CD14-positive monocyte (primary cell): Measurements from ENCODE around the gene HDAC4. TPM values are rescaled to one million over a fixed set of nuclear protein-coding genes. Genes with fewer than 3 reads are reported as not detected.

ENCODE experiments used
- DNase-seq, 3 donors: peaks; one replicate each; pipeline ENCODE4 v3.0.0-alpha.2; 2011 to 2022
- H2AFZ ChIP-seq: 2 replicates; pipeline ENCODE4 v1.6.0; 2012; ENCODE audit warnings: mild to moderate bottlenecking, low read depth, low read length, inconsistent platforms; ENCODE audit not compliant: insufficient read depth, poor library complexity, severe bottlenecking
- H3K27ac ChIP-seq, 2 donors: 1 replicate in 1 of 2; 2 replicates in 1 of 2; pipeline ENCODE4 v1.5.1; 2012 to 2013; ENCODE audit warnings: low read length in 2 of 2, control low read depth in 1 of 2, inconsistent platforms in 1 of 2, low read depth in 1 of 2, mild to moderate bottlenecking in 1 of 2
- H3K27me3 ChIP-seq, 2 donors: one replicate each; pipeline versions ENCODE4 v1.6.0 to v1.6.1; 2011 to 2013; ENCODE audit warnings: low read length in 2 of 2; ENCODE audit not compliant: control insufficient read depth in 2 of 2, insufficient read depth in 2 of 2
- H3K36me3 ChIP-seq, 2 donors: replicated peaks in 1 of 2; 1 replicate in 1 of 2; 2 replicates in 1 of 2; pipeline versions ENCODE4 v1.5.1 to v1.6.1; 2012 to 2013; ENCODE audit warnings: low read length in 2 of 2, control low read depth in 1 of 2, inconsistent platforms in 1 of 2, mild to moderate bottlenecking in 1 of 2; ENCODE audit not compliant: insufficient read depth in 2 of 2, control insufficient read depth in 1 of 2
- H3K4me1 ChIP-seq, 2 donors: 1 replicate in 1 of 2; 2 replicates in 1 of 2; pipeline versions ENCODE4 v1.5.1 to v1.6.1; 2012 to 2013; ENCODE audit warnings: low read length in 2 of 2, control low read depth in 1 of 2, inconsistent platforms in 1 of 2, mild to moderate bottlenecking in 1 of 2, moderate library complexity in 1 of 2; ENCODE audit not compliant: insufficient read depth in 2 of 2, control insufficient read depth in 1 of 2
- H3K4me2 ChIP-seq: replicated peaks from 2 replicates; pipeline ENCODE3; 2012; ENCODE audit warnings: low read length, moderate library complexity, mild to moderate bottlenecking; ENCODE audit not compliant: poor library complexity, severe bottlenecking; ENCODE audit errors: extremely low read depth
- H3K4me3 ChIP-seq, 3 experiments: fragments of 200-600 bp in 1 of 3; sonication (generic) in 1 of 3; replicated peaks in 1 of 3; 1 replicate in 2 of 3; 2 replicates in 1 of 3; pipeline ENCODE4 v1.5.1; 2011 to 2013; ENCODE audit warnings: low read length in 3 of 3, mild to moderate bottlenecking in 3 of 3, control low read depth in 2 of 3, low read depth in 2 of 3, inconsistent platforms in 1 of 3, moderate library complexity in 1 of 3
- H3K79me2 ChIP-seq: 2 replicates; pipeline ENCODE4 v1.6.0; 2012; ENCODE audit warnings: mild to moderate bottlenecking, control low read depth, inconsistent platforms, low read length, moderate library complexity; ENCODE audit not compliant: insufficient read depth
- H3K9ac ChIP-seq: 2 replicates; pipeline ENCODE4 v1.6.0; 2017; ENCODE audit warnings: low read length, mild to moderate bottlenecking; ENCODE audit not compliant: insufficient read depth, poor library complexity, severe bottlenecking
- H3K9me3 ChIP-seq, 2 donors: replicated peaks in 1 of 2; 1 replicate in 1 of 2; 2 replicates in 1 of 2; pipeline versions ENCODE4 v1.5.1 to v1.6.1; 2012 to 2013; ENCODE audit warnings: low read length in 2 of 2, control low read depth in 1 of 2; ENCODE audit not compliant: control insufficient read depth in 1 of 2, insufficient read depth in 1 of 2
- H4K20me1 ChIP-seq: 2 replicates; pipeline ENCODE4 v1.6.0; 2012; ENCODE audit warnings: mild to moderate bottlenecking, low read length, control low read depth, moderate library complexity; ENCODE audit not compliant: insufficient read depth
- H3K27ac Mint-ChIP-seq, 7 donors: one replicate each; pipeline ENCODE4 v1.8.0; 2020; ENCODE audit warnings: mild to moderate bottlenecking in 7 of 7, mixed read lengths in 7 of 7, moderate library complexity in 6 of 7, inconsistent platforms in 2 of 7
- H3K27me3 Mint-ChIP-seq, 3 donors: one replicate each; pipeline ENCODE4 v1.8.0; 2021 to 2022; ENCODE audit warnings: low read depth in 3 of 3, mild to moderate bottlenecking in 3 of 3, mixed read lengths in 3 of 3, moderate library complexity in 3 of 3, inconsistent platforms in 1 of 3
- H3K36me3 Mint-ChIP-seq, 2 donors: one replicate each; pipeline ENCODE4 v1.8.0; 2020; ENCODE audit warnings: mixed read lengths in 2 of 2, inconsistent platforms in 1 of 2, mild to moderate bottlenecking in 1 of 2
- H3K4me1 Mint-ChIP-seq: one replicate; pipeline ENCODE4 v1.8.0; 2020; ENCODE audit warnings: mild to moderate bottlenecking, mixed read lengths
- H3K4me3 Mint-ChIP-seq, 2 donors: one replicate each; pipeline ENCODE4 v1.8.0; 2020; ENCODE audit warnings: mild to moderate bottlenecking in 2 of 2, mixed read lengths in 2 of 2, moderate library complexity in 1 of 2
- H3K9me3 Mint-ChIP-seq, 7 donors: one replicate each; pipeline ENCODE4 v1.8.0; 2020 to 2022; ENCODE audit warnings: mixed read lengths in 7 of 7, mild to moderate bottlenecking in 6 of 7, moderate library complexity in 6 of 7, inconsistent platforms in 2 of 7
- CTCF ChIP-seq: fragments of 200-600 bp; IDR thresholded peaks from one replicate; pipeline ENCODE4 v1.8.0; 2022; ENCODE audit warnings: antibody characterized with exemption, mild to moderate bottlenecking
- WGBS: methylation state at CpG from one replicate; pipeline ENCODE4 v1.1.5; 2013; ENCODE audit warnings: missing lambda C conversion rate; ENCODE audit not compliant: insufficient coverage; 5-methylcytosine and 5-hydroxymethylcytosine counted together
- intact Hi-C, 2 donors: fragments of 100-400 bp; cut with micrococcal nuclease; formaldehyde crosslinking; loops; one replicate each; pipeline versions ENCODE4 v1.15.0 to v1.15.1; 2023
- polyA plus RNA-seq, 3 donors: library from polyadenylated mRNA; depleted of rRNA in 1 of 3; unstranded in 2 of 3; stranded (reverse) in 1 of 3; fragments of 300-500 nt in 2 of 3; fragments of >200 nt in 1 of 3; fragmentation: Illumina TruSeq in 2 of 3; gene quantifications; 1 replicate in 2 of 3; 2 replicates in 1 of 3; pipeline ENCODE4 v1.2.3, GENCODE V29; 2012 to 2021

The HDAC4 gene
- polyA plus RNA-seq, 3 donors, result 3.3 to 23.0 (median 4.5) TPM

GRCh38 chr2:239148495-239149200 lies 252.2 kb downstream of the HDAC4 start:
- no peak overlapping the region for H3K4me3 Mint-ChIP-seq
- Histone ChIP-seq H3K27me3 (no peaks in the 10 kb centered on the region), H3K4me3 (no peak overlapping the region), H2AFZ (no peak overlapping the region), H3K27ac (peak overlapping the region in 1 of 2 donors; percentile 32), H3K4me2 (no peak overlapping the region), H3K4me1 (no peaks in the 10 kb centered on the region), H4K20me1 (peaks cover 69% of the 10 kb centered on the region), H3K9ac (no peak overlapping the region), H3K79me2 (peaks cover 36% of the 10 kb centered on the region), H3K36me3 (peaks cover 95 to 99% of the 10 kb centered on the region in 2 donors), H3K9me3 (no peaks in the 10 kb centered on the region)
- no peak overlapping the region for H3K27ac Mint-ChIP-seq
- no peaks in the 10 kb centered on the region for H3K4me1 Mint-ChIP-seq
- intact Hi-C loops, result no loop called here
- no peak for TF ChIP-seq CTCF
- DNase-seq, result no peak
- WGBS, result 99% methylated on average over 28 of the region's 28 CpGs
- H3K36me3 Mint-ChIP-seq, result peaks cover 81 to 99% of the 10 kb centered on the region in 2 donors
- no peaks in the 10 kb centered on the region for H3K9me3 Mint-ChIP-seq
- peaks cover 0 to 1% (median 0%) of the 10 kb centered on the region in 3 donors for H3K27me3 Mint-ChIP-seq

GRCh38 chr2:239147376-239147775 lies 253.4 kb downstream of the HDAC4 start:
- Mint-ChIP-seq H3K4me3 (no peak overlapping the region), H3K27ac (no peak overlapping the region), H3K4me1 (no peaks in the 10 kb centered on the region), H3K36me3 (peaks cover 80 to 99% of the 10 kb centered on the region in 2 donors), H3K27me3 (peaks cover 0 to 1% (median 0%) of the 10 kb centered on the region in 3 donors), H3K9me3 (no peaks in the 10 kb centered on the region)
- H2AFZ ChIP-seq, result no peak overlapping the region
- H3K4me3 ChIP-seq, result no peak overlapping the region
- TF ChIP-seq CTCF, result no peak
- peaks cover 67% of the 10 kb centered on the region for H4K20me1 ChIP-seq
- intact Hi-C loops, result no loop called here
- WGBS, result 97% methylated on average over 7 of the region's 9 CpGs
- no peaks in the 10 kb centered on the region for H3K9me3 ChIP-seq
- no peak overlapping the region for H3K9ac ChIP-seq
- no peak overlapping the region for H3K27ac ChIP-seq
- no peaks in the 10 kb centered on the region for H3K4me1 ChIP-seq
- peaks cover 29% of the 10 kb centered on the region for H3K79me2 ChIP-seq
- no peak overlapping the region for H3K4me2 ChIP-seq
- peaks cover 95 to 99% of the 10 kb centered on the region in 2 donors for H3K36me3 ChIP-seq
- no peaks in the 10 kb centered on the region for H3K27me3 ChIP-seq
- no peak for DNase-seq
